A549 (cell line): ENCODE data around the gene TNPO3. TPM values are rescaled to one million over a fixed set of nuclear protein-coding genes. Genes with fewer than 3 reads are reported as not detected.

Source experiments
- ATAC-seq, 2 experiments: fragments of 200-7000 bp in 1 of 2; fragments of >200 bp in 1 of 2; cut with Nextera tagmentation in 1 of 2; cut with Tn5 transposase in 1 of 2; 3 replicates each; pipeline versions ENCODE4 v1.8.0 to v1.9.1; 2018 to 2020; ENCODE audit warnings: mild to moderate bottlenecking in 1 of 2, moderate library complexity in 1 of 2
- CTCF ChIA-PET: fragments of 300-600 bp; sonication (Branson Sonifier 250); formaldehyde crosslinking; extraction: SDS; loops from one replicate; lab custom pipeline; 2021; ENCODE audit warnings: antibody characterized with exemption, inconsistent platforms; lab: Yijun Ruan, JAX
- POLR2A ChIA-PET: fragments of 350-600 bp; formaldehyde crosslinking; extraction: SDS; loops from one replicate; lab custom pipeline; 2021; ENCODE audit warnings: antibody characterized with exemption, inconsistent platforms; lab: Yijun Ruan, JAX
- DNase-seq, 2 experiments: peaks; one replicate each; pipeline versions ENCODE4 v3.0.0 to v3.0.0-alpha.2; 2011 to 2016; ENCODE audit warnings: low read depth in 1 of 2, low spot score in 1 of 2
- FAIRE-seq: peaks from 2 replicates; lab custom pipeline; 2011; peaks lifted over from hg19 to GRCh38; lab: Jason Lieb, UNC
- H3K27ac ChIP-seq, 2 experiments: fragments of >200 bp; sonication (Bioruptor Twin); formaldehyde crosslinking; 3 replicates each; pipeline ENCODE4 v1.5.1; 2016 to 2017
- H3K4me1 ChIP-seq: fragments of >200 bp; sonication (Bioruptor Twin); formaldehyde crosslinking; 3 replicates; pipeline ENCODE4 v1.6.1; 2016
- H3K4me2 ChIP-seq: fragments of >200 bp; sonication (Bioruptor Twin); formaldehyde crosslinking; 3 replicates; pipeline ENCODE4 v1.6.1; 2016
- H3K4me3 ChIP-seq: fragments of >200 bp; sonication (Bioruptor Twin); formaldehyde crosslinking; 3 replicates; pipeline ENCODE4 v1.5.1; 2016
- H3K9me3 ChIP-seq: fragments of >200 bp; sonication (Bioruptor Twin); formaldehyde crosslinking; 3 replicates; pipeline ENCODE4 v1.6.1; 2016
- BCL3 ChIP-seq: fragments of >200 bp; sonication (Bioruptor Twin); formaldehyde crosslinking; IDR thresholded peaks from 3 replicates; pipeline ENCODE4 v1.6.1; 2016
- BHLHE40 ChIP-seq: IDR thresholded peaks from 2 replicates; pipeline ENCODE4 v1.6.1; 2012; ENCODE audit warnings: low read depth, low read length, inconsistent platforms
- CBX2 ChIP-seq: fragments of 200-600 bp; sonication (generic); IDR thresholded peaks from 2 replicates; pipeline ENCODE4 v1.6.1; 2016; ENCODE audit warnings: low read depth, mild to moderate bottlenecking, borderline replicate concordance
- CEBPB ChIP-seq, 2 experiments: fragments of >200 bp in 1 of 2; sonication (Bioruptor Twin) in 1 of 2; formaldehyde crosslinking in 1 of 2; IDR thresholded peaks; 2 replicates each; pipeline ENCODE4 v1.6.1; 2012 to 2016
- CHD4 ChIP-seq: fragments of 200-600 bp; sonication (generic); IDR thresholded peaks from 2 replicates; pipeline ENCODE4 v1.6.1; 2016; ENCODE audit warnings: antibody characterized with exemption, mild to moderate bottlenecking, borderline replicate concordance
- EHF ChIP-seq: fragments of 250-450 bp; sonication (Bioruptor Pico); IDR thresholded peaks from 2 replicates; pipeline ENCODE4 v1.5.0; 2020; ENCODE audit warnings: mild to moderate bottlenecking
- GATA3 ChIP-seq: IDR thresholded peaks from 2 replicates; pipeline ENCODE4 v1.6.1; 2012; ENCODE audit warnings: borderline replicate concordance
- HDAC2 ChIP-seq: fragments of 200-600 bp; sonication (generic); IDR thresholded peaks from 2 replicates; pipeline ENCODE4 v1.6.1; 2016
- HEYL ChIP-seq: fragments of 250-450 bp; sonication (Bioruptor Pico); IDR thresholded peaks from 2 replicates; pipeline ENCODE4 v1.8.0; 2021; ENCODE audit warnings: mild to moderate bottlenecking, moderate library complexity
- HOXA7 ChIP-seq: fragments of 250-450 bp; sonication (Bioruptor Pico); IDR thresholded peaks from 2 replicates; pipeline ENCODE4 v1.5.0; 2020; ENCODE audit warnings: mild to moderate bottlenecking, moderate library complexity
- KDM1A ChIP-seq: fragments of 200-600 bp; sonication (generic); IDR thresholded peaks from 2 replicates; pipeline ENCODE4 v1.6.1; 2016; ENCODE audit warnings: low read depth, mild to moderate bottlenecking
- MAZ ChIP-seq: fragments of 150-350 bp; IDR thresholded peaks from 2 replicates; pipeline ENCODE4 v1.6.1; 2014; ENCODE audit warnings: antibody characterized with exemption, low read depth, low read length, borderline replicate concordance
- NFE2L2 ChIP-seq: fragments of 150-350 bp; conservative IDR thresholded peaks from 2 replicates; pipeline ENCODE4 v1.6.1; 2014; ENCODE audit warnings: low read length
- NPAS2 ChIP-seq: fragments of 250-450 bp; sonication (Bioruptor Pico); IDR thresholded peaks from 2 replicates; pipeline ENCODE4 v1.8.0; 2022; ENCODE audit warnings: mild to moderate bottlenecking, moderate library complexity, borderline replicate concordance
- NR3C1 ChIP-seq: fragments of >200 bp; sonication (Bioruptor Twin); formaldehyde crosslinking; IDR thresholded peaks from 3 replicates; pipeline ENCODE4 v1.6.1; 2017
- PBX3 ChIP-seq: IDR thresholded peaks from 2 replicates; pipeline ENCODE4 v1.6.1; 2012
- PHF8 ChIP-seq: fragments of 200-600 bp; sonication (generic); IDR thresholded peaks from 2 replicates; pipeline ENCODE4 v1.6.1; 2016; ENCODE audit warnings: low read depth, mild to moderate bottlenecking, antibody characterized with exemption, moderate library complexity, borderline replicate concordance
- POLR2A ChIP-seq: IDR thresholded peaks from 2 replicates; pipeline ENCODE4 v1.6.1; 2012; ENCODE audit warnings: mild to moderate bottlenecking, low read length
- POLR2AphosphoS2 ChIP-seq: conservative IDR thresholded peaks from 2 replicates; pipeline ENCODE4 v1.6.1; 2012; ENCODE audit warnings: low read length, improper control_type of control experiment, inconsistent platforms
- RAD21 ChIP-seq, 2 experiments: fragments of >200 bp in 1 of 2; sonication (Bioruptor Twin) in 1 of 2; formaldehyde crosslinking in 1 of 2; IDR thresholded peaks in 1 of 2; conservative IDR thresholded peaks in 1 of 2; 2 replicates in 1 of 2; 3 replicates in 1 of 2; pipeline ENCODE4 v1.6.1; 2012 to 2018; ENCODE audit warnings: inconsistent platforms in 1 of 2
- RCOR1 ChIP-seq: fragments of 150-350 bp; IDR thresholded peaks from 2 replicates; pipeline ENCODE4 v1.6.1; 2014; ENCODE audit warnings: antibody characterized with exemption, low read length, low read depth
- RFX5 ChIP-seq: fragments of 450-650 bp; IDR thresholded peaks from 2 replicates; pipeline ENCODE4 v1.7.1; 2014; ENCODE audit warnings: antibody characterized with exemption, mild to moderate bottlenecking, moderate library complexity
- RNF2 ChIP-seq: fragments of 200-600 bp; sonication (generic); IDR thresholded peaks from 2 replicates; pipeline ENCODE4 v1.6.1; 2016; ENCODE audit warnings: low read depth, mild to moderate bottlenecking, antibody characterized with exemption, moderate library complexity, borderline replicate concordance
- SMC3 ChIP-seq: fragments of >200 bp; sonication (Bioruptor Twin); formaldehyde crosslinking; IDR thresholded peaks from 3 replicates; pipeline ENCODE4 v1.6.1; 2018; ENCODE audit warnings: inconsistent platforms
- USF2 ChIP-seq: fragments of 450-650 bp; IDR thresholded peaks from 2 replicates; pipeline ENCODE4 v1.6.1; 2014; ENCODE audit warnings: antibody characterized with exemption
- ZC3H11A ChIP-seq: fragments of 450-650 bp; IDR thresholded peaks from 2 replicates; pipeline ENCODE4 v1.6.1; 2014; ENCODE audit warnings: antibody characterized with exemption, mild to moderate bottlenecking
- ZNF302 ChIP-seq: fragments of 250-450 bp; sonication (Bioruptor Pico); IDR thresholded peaks from 2 replicates; pipeline ENCODE4 v1.9.0; 2021; ENCODE audit warnings: inconsistent platforms, mild to moderate bottlenecking, moderate library complexity
- ZSCAN20 ChIP-seq: fragments of 250-450 bp; sonication (Bioruptor Pico); IDR thresholded peaks from 2 replicates; pipeline ENCODE4 v1.8.0; 2022; ENCODE audit warnings: mild to moderate bottlenecking, moderate library complexity
- WGBS: methylation state at CpG from one replicate; pipeline ENCODE4 v1.1.6; 2017; ENCODE audit errors: missing lambda C conversion rate; 5-methylcytosine and 5-hydroxymethylcytosine counted together
- polyA plus RNA-seq, 4 experiments: library from polyadenylated mRNA; depleted of rRNA in 3 of 4; stranded (reverse); fragments of >200 nt; fragmentation: RNase III in 1 of 4; extraction: RNeasy Plus Mini Kit Qiagen cat#74134 plus additional on column Dnase treatment in 1 of 4; gene quantifications; 2 replicates in 3 of 4; 3 replicates in 1 of 4; pipeline ENCODE4 v1.2.3, GENCODE V29; 2011 to 2017

The TNPO3 gene
- polyA plus RNA-seq, 2 of the 4 experiments (the other 2 are of a cell fraction), result 43.2 to 66.9 TPM

GRCh38 chr7:128968624-128969023, 86.3 kb downstream of the TNPO3 start:
- Histone ChIP-seq H3K4me3 (no peak overlapping the region), H3K4me2 (no peak overlapping the region), H3K9me3 (no peaks in the 10 kb centered on the region), H3K4me1 (no peaks in the 10 kb centered on the region), H3K27ac (no peak overlapping the region)
- FAIRE-seq, result no peak
- no peak for TF ChIP-seq CHD4
- no peak for TF ChIP-seq CBX2
- no peak for TF ChIP-seq ZNF302 (CRISPR knock-in tag)
- TF ChIP-seq RAD21 (conservative IDR thresholded peaks at IDR 0.05 in 1 of 2, IDR thresholded peaks at IDR 0.05 in 1 of 2), result no peak
- no peak for TF ChIP-seq NPAS2
- TF ChIP-seq NFE2L2, result no peak
- TF ChIP-seq SMC3, result no peak
- no peak for TF ChIP-seq BHLHE40
- TF ChIP-seq KDM1A, result no peak
- no peak for TF ChIP-seq POLR2A
- TF ChIP-seq POLR2AphosphoS2, result no peak
- TF ChIP-seq HOXA7 (CRISPR knock-in tag), result no peak
- no peak for TF ChIP-seq EHF (CRISPR knock-in tag)
- no peak for TF ChIP-seq MAZ
- ATAC-seq, result no peak
- CTCF ChIA-PET, result no interaction called here
- POLR2A ChIA-PET, result no interaction called here
- WGBS, result 100% methylated on average over 1 of the region's 1 CpG
- no peak for DNase-seq

GRCh38 chr7:128963327-128963757, 91.6 kb downstream of the TNPO3 start:
- POLR2A ChIA-PET, result no interaction called here
- TF ChIP-seq NR3C1 (no peak), BCL3 (no peak), MAZ (no peak), RNF2 (no peak), CEBPB (IDR thresholded peaks at IDR 0.05) (no peak), PHF8 (no peak), HDAC2 (no peak), HEYL (no peak), HOXA7 (CRISPR knock-in tag) (no peak), ZC3H11A (no peak), PBX3 (no peak), USF2 (no peak), ZSCAN20 (CRISPR knock-in tag) (no peak), RFX5 (no peak), GATA3 (no peak), RCOR1 (no peak)
- TF ChIP-seq, all 56 proteins: peak for 0
- Histone ChIP-seq H3K4me2 (no peak overlapping the region), H3K4me3 (no peak overlapping the region), H3K27ac (no peak overlapping the region), H3K4me1 (no peaks in the 10 kb centered on the region), H3K9me3 (no peaks in the 10 kb centered on the region)
- WGBS, result 100% methylated on average over 1 of the region's 1 CpG
- no peak for DNase-seq
- CTCF ChIA-PET, result interaction anchor here (0.5 kb wide), 1 partner anchor 60 kb away, joined by 3 read pairs; no protein-coding TSS in a partner anchor
- ATAC-seq, result no peak
- FAIRE-seq, result no peak
